CMK (cell line): ENCODE measurements around the gene MACROD2.

Source experiments
- DNase-seq: peaks from one replicate; pipeline ENCODE4 v3.0.0-alpha.2; 2010; ENCODE audit warnings: low read depth

The MACROD2 gene

GRCh38 chr20:14657266-14658005 is 662.1 kb downstream of the MACROD2 start:
- DNase-seq, result no peak

GRCh38 chr20:14664101-14664500 is 668.8 kb downstream of the MACROD2 start:
- DNase-seq, result no peak

- DNase-seq, result no peak
These were observed 671.4 kb downstream of the MACROD2 start for GRCh38 chr20:14666696-14667095.

- no peak for DNase-seq
These were observed 671.9 kb downstream of the MACROD2 start for GRCh38 chr20:14667226-14667625.

GRCh38 chr20:14672066-14672465 is 676.8 kb downstream of the MACROD2 start:
- DNase-seq, result no peak

- DNase-seq, result no peak
These were observed 677.8 kb downstream of the MACROD2 start for GRCh38 chr20:14673164-14673563.

GRCh38 chr20:14677455-14677854 is 682.1 kb downstream of the MACROD2 start:
- no peak for DNase-seq

- DNase-seq, result no peak
These were observed 689.9 kb downstream of the MACROD2 start for GRCh38 chr20:14685183-14685582.

- DNase-seq, result no peak
These were observed 692.0 kb downstream of the MACROD2 start for GRCh38 chr20:14687313-14687712.

GRCh38 chr20:14688005-14688404 is 692.7 kb downstream of the MACROD2 start:
- no peak for DNase-seq

- no peak for DNase-seq
These were observed 696.7 kb downstream of the MACROD2 start for GRCh38 chr20:14691994-14692393.

- DNase-seq, result no peak
These were observed 701.2 kb downstream of the MACROD2 start for GRCh38 chr20:14696478-14696877.

GRCh38 chr20:14696937-14697336 is 701.6 kb downstream of the MACROD2 start:
- no peak for DNase-seq

GRCh38 chr20:14698125-14698524 is 702.8 kb downstream of the MACROD2 start:
- no peak for DNase-seq

GRCh38 chr20:14698605-14699373 is 703.5 kb downstream of the MACROD2 start:
- no peak for DNase-seq

- DNase-seq, result no peak
These were observed 705.3 kb downstream of the MACROD2 start for GRCh38 chr20:14700639-14700960.

GRCh38 chr20:14701326-14701725 is 706.0 kb downstream of the MACROD2 start:
- no peak for DNase-seq

GRCh38 chr20:14706555-14706954 is 711.2 kb downstream of the MACROD2 start:
- DNase-seq, result no peak

GRCh38 chr20:14707026-14707680 is 711.8 kb downstream of the MACROD2 start:
- no peak for DNase-seq

- no peak for DNase-seq
These were observed 712.7 kb downstream of the MACROD2 start for GRCh38 chr20:14707865-14708596.

- DNase-seq, result no peak
These were observed 714.1 kb downstream of the MACROD2 start for GRCh38 chr20:14709439-14709838.

GRCh38 chr20:14710951-14711350 is 715.6 kb downstream of the MACROD2 start:
- DNase-seq, result no peak
